ENCODE measurements around the gene TMCC3.

DNA sequence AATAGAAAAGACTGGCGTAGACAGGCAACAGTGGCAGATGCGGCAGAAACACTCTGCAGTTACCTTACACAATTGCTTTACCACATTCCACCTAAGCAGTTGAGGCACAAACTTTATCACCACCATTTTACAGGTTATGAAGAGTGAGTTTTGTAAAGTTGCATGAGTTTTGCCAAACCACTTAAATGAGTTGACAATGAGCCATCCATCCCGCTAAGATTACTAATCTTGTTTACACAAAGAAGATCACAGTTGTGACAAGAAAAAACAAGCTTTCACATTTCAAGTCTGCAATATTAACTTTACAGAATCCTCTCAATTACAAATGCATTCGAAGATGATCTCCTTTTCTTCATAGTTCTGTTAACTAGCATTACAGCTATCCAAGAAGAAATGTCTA, 1.8 kb downstream of the TMCC3 start:
- TF ChIP-seq SMAD3 (CRISPR knock-in tag; IDR thresholded peaks at IDR 0.05; ENCODE audit: borderline replicate concordance) (no peak), CREM (CRISPR knock-in tag; IDR thresholded peaks at IDR 0.05) (no peak), TP53 (CRISPR knock-in tag; IDR thresholded peaks at IDR 0.05) (no peak), FOXJ3 (CRISPR knock-in tag; IDR thresholded peaks at IDR 0.05; ENCODE audit: borderline replicate concordance) (no peak), HMGXB4 (CRISPR knock-in tag; IDR thresholded peaks at IDR 0.05) (no peak), ATF3 (CRISPR knock-in tag; conservative IDR thresholded peaks at IDR 0.05) (no peak), NR3C1 (CRISPR knock-in tag; conservative IDR thresholded peaks at IDR 0.05; ENCODE audit: low read depth) (no peak), JUN (CRISPR knock-in tag; IDR thresholded peaks at IDR 0.05) (no peak), NFE2L1 (CRISPR knock-in tag; IDR thresholded peaks at IDR 0.05) (no peak)
- TF ChIP-seq, protein P1, sequence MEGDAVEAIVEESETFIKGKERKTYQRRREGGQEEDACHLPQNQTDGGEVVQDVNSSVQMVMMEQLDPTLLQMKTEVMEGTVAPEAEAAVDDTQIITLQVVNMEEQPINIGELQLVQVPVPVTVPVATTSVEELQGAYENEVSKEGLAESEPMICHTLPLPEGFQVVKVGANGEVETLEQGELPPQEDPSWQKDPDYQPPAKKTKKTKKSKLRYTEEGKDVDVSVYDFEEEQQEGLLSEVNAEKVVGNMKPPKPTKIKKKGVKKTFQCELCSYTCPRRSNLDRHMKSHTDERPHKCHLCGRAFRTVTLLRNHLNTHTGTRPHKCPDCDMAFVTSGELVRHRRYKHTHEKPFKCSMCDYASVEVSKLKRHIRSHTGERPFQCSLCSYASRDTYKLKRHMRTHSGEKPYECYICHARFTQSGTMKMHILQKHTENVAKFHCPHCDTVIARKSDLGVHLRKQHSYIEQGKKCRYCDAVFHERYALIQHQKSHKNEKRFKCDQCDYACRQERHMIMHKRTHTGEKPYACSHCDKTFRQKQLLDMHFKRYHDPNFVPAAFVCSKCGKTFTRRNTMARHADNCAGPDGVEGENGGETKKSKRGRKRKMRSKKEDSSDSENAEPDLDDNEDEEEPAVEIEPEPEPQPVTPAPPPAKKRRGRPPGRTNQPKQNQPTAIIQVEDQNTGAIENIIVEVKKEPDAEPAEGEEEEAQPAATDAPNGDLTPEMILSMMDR (IDR thresholded peaks at IDR 0.05): no peak
- TF ChIP-seq, protein P2, sequence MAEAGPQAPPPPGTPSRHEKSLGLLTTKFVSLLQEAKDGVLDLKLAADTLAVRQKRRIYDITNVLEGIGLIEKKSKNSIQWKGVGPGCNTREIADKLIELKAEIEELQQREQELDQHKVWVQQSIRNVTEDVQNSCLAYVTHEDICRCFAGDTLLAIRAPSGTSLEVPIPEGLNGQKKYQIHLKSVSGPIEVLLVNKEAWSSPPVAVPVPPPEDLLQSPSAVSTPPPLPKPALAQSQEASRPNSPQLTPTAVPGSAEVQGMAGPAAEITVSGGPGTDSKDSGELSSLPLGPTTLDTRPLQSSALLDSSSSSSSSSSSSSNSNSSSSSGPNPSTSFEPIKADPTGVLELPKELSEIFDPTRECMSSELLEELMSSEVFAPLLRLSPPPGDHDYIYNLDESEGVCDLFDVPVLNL (CRISPR knock-in tag; IDR thresholded peaks at IDR 0.05; ENCODE audit: borderline replicate concordance, low read depth): no peak
- TF ChIP-seq, protein P3, sequence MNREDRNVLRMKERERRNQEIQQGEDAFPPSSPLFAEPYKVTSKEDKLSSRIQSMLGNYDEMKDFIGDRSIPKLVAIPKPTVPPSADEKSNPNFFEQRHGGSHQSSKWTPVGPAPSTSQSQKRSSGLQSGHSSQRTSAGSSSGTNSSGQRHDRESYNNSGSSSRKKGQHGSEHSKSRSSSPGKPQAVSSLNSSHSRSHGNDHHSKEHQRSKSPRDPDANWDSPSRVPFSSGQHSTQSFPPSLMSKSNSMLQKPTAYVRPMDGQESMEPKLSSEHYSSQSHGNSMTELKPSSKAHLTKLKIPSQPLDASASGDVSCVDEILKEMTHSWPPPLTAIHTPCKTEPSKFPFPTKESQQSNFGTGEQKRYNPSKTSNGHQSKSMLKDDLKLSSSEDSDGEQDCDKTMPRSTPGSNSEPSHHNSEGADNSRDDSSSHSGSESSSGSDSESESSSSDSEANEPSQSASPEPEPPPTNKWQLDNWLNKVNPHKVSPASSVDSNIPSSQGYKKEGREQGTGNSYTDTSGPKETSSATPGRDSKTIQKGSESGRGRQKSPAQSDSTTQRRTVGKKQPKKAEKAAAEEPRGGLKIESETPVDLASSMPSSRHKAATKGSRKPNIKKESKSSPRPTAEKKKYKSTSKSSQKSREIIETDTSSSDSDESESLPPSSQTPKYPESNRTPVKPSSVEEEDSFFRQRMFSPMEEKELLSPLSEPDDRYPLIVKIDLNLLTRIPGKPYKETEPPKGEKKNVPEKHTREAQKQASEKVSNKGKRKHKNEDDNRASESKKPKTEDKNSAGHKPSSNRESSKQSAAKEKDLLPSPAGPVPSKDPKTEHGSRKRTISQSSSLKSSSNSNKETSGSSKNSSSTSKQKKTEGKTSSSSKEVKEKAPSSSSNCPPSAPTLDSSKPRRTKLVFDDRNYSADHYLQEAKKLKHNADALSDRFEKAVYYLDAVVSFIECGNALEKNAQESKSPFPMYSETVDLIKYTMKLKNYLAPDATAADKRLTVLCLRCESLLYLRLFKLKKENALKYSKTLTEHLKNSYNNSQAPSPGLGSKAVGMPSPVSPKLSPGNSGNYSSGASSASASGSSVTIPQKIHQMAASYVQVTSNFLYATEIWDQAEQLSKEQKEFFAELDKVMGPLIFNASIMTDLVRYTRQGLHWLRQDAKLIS (CRISPR knock-in tag; IDR thresholded peaks at IDR 0.05; ENCODE audit: borderline replicate concordance): no peak
